Stomach (tissue), 4 donors: ENCODE measurements around the gene TAOK1.

Source experiments
- CTCF ChIP-seq, 7 experiments: fragments of 450-650 bp in 4 of 7; fragments of 200-600 bp in 3 of 7; sonication (generic) in 3 of 7; IDR thresholded peaks; one replicate each; pipeline ENCODE4 v1.5.1; 2016 to 2019; ENCODE audit warnings: antibody characterized with exemption in 7 of 7, control low read depth in 2 of 7, mild to moderate bottlenecking in 1 of 7
- POLR2A ChIP-seq, 4 donors: fragments of 450-650 bp; IDR thresholded peaks; one replicate each; pipeline ENCODE4 v1.6.1; 2016; ENCODE audit warnings: antibody characterized with exemption in 4 of 4, control low read depth in 2 of 4, mild to moderate bottlenecking in 1 of 4, moderate library complexity in 1 of 4
- POLR2AphosphoS5 ChIP-seq, 3 donors: sonication (generic); formaldehyde crosslinking; IDR thresholded peaks; one replicate each; pipeline ENCODE4 v1.6.1; 2016; ENCODE audit warnings: antibody characterized with exemption in 3 of 3

- no peak for TF ChIP-seq POLR2A (IDR thresholded peaks at IDR 0.05)
- no peak for TF ChIP-seq CTCF (IDR thresholded peaks at IDR 0.05)
- no peak for TF ChIP-seq POLR2AphosphoS5 (IDR thresholded peaks at IDR 0.05)
Observed at GRCh38 chr17:29396066-29396465, 5.9 kb downstream of the TAOK1 start.
